CD14-positive monocyte (primary cell): ENCODE data around the gene UBE2J1. TPM values are rescaled to one million over a fixed set of nuclear protein-coding genes. Genes with fewer than 3 reads are reported as not detected.

Source experiments
- DNase-seq, 3 donors: peaks; one replicate each; pipeline ENCODE4 v3.0.0-alpha.2; 2011 to 2022
- H2AFZ ChIP-seq: 2 replicates; pipeline ENCODE4 v1.6.0; 2012; ENCODE audit warnings: mild to moderate bottlenecking, low read depth, low read length, inconsistent platforms; ENCODE audit not compliant: insufficient read depth, poor library complexity, severe bottlenecking
- H3K27ac ChIP-seq, 2 donors: 1 replicate in 1 of 2; 2 replicates in 1 of 2; pipeline ENCODE4 v1.5.1; 2012 to 2013; ENCODE audit warnings: low read length in 2 of 2, control low read depth in 1 of 2, inconsistent platforms in 1 of 2, low read depth in 1 of 2, mild to moderate bottlenecking in 1 of 2
- H3K27me3 ChIP-seq, 2 donors: one replicate each; pipeline versions ENCODE4 v1.6.0 to v1.6.1; 2011 to 2013; ENCODE audit warnings: low read length in 2 of 2; ENCODE audit not compliant: control insufficient read depth in 2 of 2, insufficient read depth in 2 of 2
- H3K36me3 ChIP-seq, 2 donors: replicated peaks in 1 of 2; 1 replicate in 1 of 2; 2 replicates in 1 of 2; pipeline versions ENCODE4 v1.5.1 to v1.6.1; 2012 to 2013; ENCODE audit warnings: low read length in 2 of 2, control low read depth in 1 of 2, inconsistent platforms in 1 of 2, mild to moderate bottlenecking in 1 of 2; ENCODE audit not compliant: insufficient read depth in 2 of 2, control insufficient read depth in 1 of 2
- H3K4me1 ChIP-seq, 2 donors: 1 replicate in 1 of 2; 2 replicates in 1 of 2; pipeline versions ENCODE4 v1.5.1 to v1.6.1; 2012 to 2013; ENCODE audit warnings: low read length in 2 of 2, control low read depth in 1 of 2, inconsistent platforms in 1 of 2, mild to moderate bottlenecking in 1 of 2, moderate library complexity in 1 of 2; ENCODE audit not compliant: insufficient read depth in 2 of 2, control insufficient read depth in 1 of 2
- H3K4me2 ChIP-seq: replicated peaks from 2 replicates; pipeline ENCODE3; 2012; ENCODE audit warnings: low read length, moderate library complexity, mild to moderate bottlenecking; ENCODE audit not compliant: poor library complexity, severe bottlenecking; ENCODE audit errors: extremely low read depth
- H3K4me3 ChIP-seq, 3 experiments: fragments of 200-600 bp in 1 of 3; sonication (generic) in 1 of 3; replicated peaks in 1 of 3; 1 replicate in 2 of 3; 2 replicates in 1 of 3; pipeline ENCODE4 v1.5.1; 2011 to 2013; ENCODE audit warnings: low read length in 3 of 3, mild to moderate bottlenecking in 3 of 3, control low read depth in 2 of 3, low read depth in 2 of 3, inconsistent platforms in 1 of 3, moderate library complexity in 1 of 3
- H3K79me2 ChIP-seq: 2 replicates; pipeline ENCODE4 v1.6.0; 2012; ENCODE audit warnings: mild to moderate bottlenecking, control low read depth, inconsistent platforms, low read length, moderate library complexity; ENCODE audit not compliant: insufficient read depth
- H3K9ac ChIP-seq: 2 replicates; pipeline ENCODE4 v1.6.0; 2017; ENCODE audit warnings: low read length, mild to moderate bottlenecking; ENCODE audit not compliant: insufficient read depth, poor library complexity, severe bottlenecking
- H3K9me3 ChIP-seq, 2 donors: replicated peaks in 1 of 2; 1 replicate in 1 of 2; 2 replicates in 1 of 2; pipeline versions ENCODE4 v1.5.1 to v1.6.1; 2012 to 2013; ENCODE audit warnings: low read length in 2 of 2, control low read depth in 1 of 2; ENCODE audit not compliant: control insufficient read depth in 1 of 2, insufficient read depth in 1 of 2
- H4K20me1 ChIP-seq: 2 replicates; pipeline ENCODE4 v1.6.0; 2012; ENCODE audit warnings: mild to moderate bottlenecking, low read length, control low read depth, moderate library complexity; ENCODE audit not compliant: insufficient read depth
- H3K27ac Mint-ChIP-seq, 7 donors: one replicate each; pipeline ENCODE4 v1.8.0; 2020; ENCODE audit warnings: mild to moderate bottlenecking in 7 of 7, mixed read lengths in 7 of 7, moderate library complexity in 6 of 7, inconsistent platforms in 2 of 7
- H3K27me3 Mint-ChIP-seq, 3 donors: one replicate each; pipeline ENCODE4 v1.8.0; 2021 to 2022; ENCODE audit warnings: low read depth in 3 of 3, mild to moderate bottlenecking in 3 of 3, mixed read lengths in 3 of 3, moderate library complexity in 3 of 3, inconsistent platforms in 1 of 3
- H3K36me3 Mint-ChIP-seq, 2 donors: one replicate each; pipeline ENCODE4 v1.8.0; 2020; ENCODE audit warnings: mixed read lengths in 2 of 2, inconsistent platforms in 1 of 2, mild to moderate bottlenecking in 1 of 2
- H3K4me1 Mint-ChIP-seq: one replicate; pipeline ENCODE4 v1.8.0; 2020; ENCODE audit warnings: mild to moderate bottlenecking, mixed read lengths
- H3K4me3 Mint-ChIP-seq, 2 donors: one replicate each; pipeline ENCODE4 v1.8.0; 2020; ENCODE audit warnings: mild to moderate bottlenecking in 2 of 2, mixed read lengths in 2 of 2, moderate library complexity in 1 of 2
- H3K9me3 Mint-ChIP-seq, 7 donors: one replicate each; pipeline ENCODE4 v1.8.0; 2020 to 2022; ENCODE audit warnings: mixed read lengths in 7 of 7, mild to moderate bottlenecking in 6 of 7, moderate library complexity in 6 of 7, inconsistent platforms in 2 of 7
- WGBS: methylation state at CpG from one replicate; pipeline ENCODE4 v1.1.5; 2013; ENCODE audit warnings: missing lambda C conversion rate; ENCODE audit not compliant: insufficient coverage; 5-methylcytosine and 5-hydroxymethylcytosine counted together
- intact Hi-C, 2 donors: fragments of 100-400 bp; cut with micrococcal nuclease; formaldehyde crosslinking; loops; one replicate each; pipeline versions ENCODE4 v1.15.0 to v1.15.1; 2023
- polyA plus RNA-seq, 3 donors: library from polyadenylated mRNA; depleted of rRNA in 1 of 3; unstranded in 2 of 3; stranded (reverse) in 1 of 3; fragments of 300-500 nt in 2 of 3; fragments of >200 nt in 1 of 3; fragmentation: Illumina TruSeq in 2 of 3; gene quantifications; 1 replicate in 2 of 3; 2 replicates in 1 of 3; pipeline ENCODE4 v1.2.3, GENCODE V29; 2012 to 2021
- TF ChIP-seq, protein P1 (sequence below): fragments of 200-600 bp; IDR thresholded peaks from one replicate; pipeline ENCODE4 v1.8.0; 2022; ENCODE audit warnings: antibody characterized with exemption, mild to moderate bottlenecking

Gene UBE2J1
- polyA plus RNA-seq, 3 donors, result 44.8 to 80.5 (median 66.1) TPM

DNA sequence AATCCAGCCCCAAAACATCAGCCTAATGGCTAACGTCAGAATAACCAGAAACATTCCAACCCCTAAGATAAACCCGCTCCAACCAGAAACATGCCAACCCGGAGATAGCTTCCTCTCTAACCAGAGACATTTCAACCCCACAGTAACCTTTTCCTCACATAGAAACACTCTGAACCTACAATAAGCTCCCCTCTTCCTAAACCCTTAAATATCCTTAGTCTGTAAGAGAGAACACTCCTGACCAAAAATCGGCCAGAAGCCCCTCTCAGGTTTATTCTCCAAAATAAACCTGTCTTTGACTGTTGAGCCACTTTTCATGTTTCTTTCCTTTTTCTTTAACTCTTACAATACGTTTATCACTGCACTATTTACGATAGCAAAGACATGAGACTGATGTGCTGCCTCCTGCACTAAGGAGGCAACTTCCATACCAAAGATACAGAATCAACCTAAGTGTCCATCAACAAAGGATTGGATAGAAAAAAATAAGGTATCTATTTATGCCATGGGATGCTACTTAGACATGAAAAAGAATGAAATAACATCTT lies 32.4 kb downstream of the UBE2J1 start:
- no peak overlapping the region for H3K9ac ChIP-seq
- peaks cover 38 to 42% of the 10 kb centered on the region in 2 donors for H3K4me1 ChIP-seq
- no peak for DNase-seq
- peaks cover 51% of the 10 kb centered on the region for H3K4me1 Mint-ChIP-seq
- H3K4me3 Mint-ChIP-seq, result no peak overlapping the region
- no peaks in the 10 kb centered on the region for H3K9me3 ChIP-seq
- H3K27ac Mint-ChIP-seq, result no peak overlapping the region
- peaks cover 33 to 37% of the 10 kb centered on the region in 2 donors for H3K36me3 Mint-ChIP-seq
- intact Hi-C loops, result no loop called here
- peaks cover 0 to 1% (median 0%) of the 10 kb centered on the region in 7 donors for H3K9me3 Mint-ChIP-seq
- H3K27me3 Mint-ChIP-seq, result no peaks in the 10 kb centered on the region
- no peak overlapping the region for H3K4me2 ChIP-seq
- TF ChIP-seq, protein P1, sequence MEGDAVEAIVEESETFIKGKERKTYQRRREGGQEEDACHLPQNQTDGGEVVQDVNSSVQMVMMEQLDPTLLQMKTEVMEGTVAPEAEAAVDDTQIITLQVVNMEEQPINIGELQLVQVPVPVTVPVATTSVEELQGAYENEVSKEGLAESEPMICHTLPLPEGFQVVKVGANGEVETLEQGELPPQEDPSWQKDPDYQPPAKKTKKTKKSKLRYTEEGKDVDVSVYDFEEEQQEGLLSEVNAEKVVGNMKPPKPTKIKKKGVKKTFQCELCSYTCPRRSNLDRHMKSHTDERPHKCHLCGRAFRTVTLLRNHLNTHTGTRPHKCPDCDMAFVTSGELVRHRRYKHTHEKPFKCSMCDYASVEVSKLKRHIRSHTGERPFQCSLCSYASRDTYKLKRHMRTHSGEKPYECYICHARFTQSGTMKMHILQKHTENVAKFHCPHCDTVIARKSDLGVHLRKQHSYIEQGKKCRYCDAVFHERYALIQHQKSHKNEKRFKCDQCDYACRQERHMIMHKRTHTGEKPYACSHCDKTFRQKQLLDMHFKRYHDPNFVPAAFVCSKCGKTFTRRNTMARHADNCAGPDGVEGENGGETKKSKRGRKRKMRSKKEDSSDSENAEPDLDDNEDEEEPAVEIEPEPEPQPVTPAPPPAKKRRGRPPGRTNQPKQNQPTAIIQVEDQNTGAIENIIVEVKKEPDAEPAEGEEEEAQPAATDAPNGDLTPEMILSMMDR, result no peak
- H2AFZ ChIP-seq, result no peak overlapping the region
- peaks cover 0 to 5% of the 10 kb centered on the region in 2 donors for H3K36me3 ChIP-seq
- no peak overlapping the region for H3K27ac ChIP-seq
- peaks cover 25% of the 10 kb centered on the region for H4K20me1 ChIP-seq
- H3K27me3 ChIP-seq, result no peaks in the 10 kb centered on the region
- no peak overlapping the region for H3K4me3 ChIP-seq
- peaks cover 4% of the 10 kb centered on the region for H3K79me2 ChIP-seq
- WGBS, result 95% methylated on average over 4 of the region's 6 CpGs

GRCh38 chr6:89317067-89317466 lies 35.5 kb downstream of the UBE2J1 start:
- TF ChIP-seq, protein P1, result no peak
- intact Hi-C loops, result no loop called here
- Mint-ChIP-seq H3K9me3 (peaks cover 0 to 1% (median 0%) of the 10 kb centered on the region in 7 donors), H3K4me1 (peaks cover 38% of the 10 kb centered on the region), H3K4me3 (no peak overlapping the region), H3K36me3 (peaks cover 39 to 44% of the 10 kb centered on the region in 2 donors), H3K27me3 (no peaks in the 10 kb centered on the region), H3K27ac (no peak overlapping the region)
- Histone ChIP-seq H3K79me2 (peaks cover 4% of the 10 kb centered on the region), H3K4me2 (no peak overlapping the region), H3K27ac (no peak overlapping the region), H3K4me3 (no peak overlapping the region), H3K9me3 (no peaks in the 10 kb centered on the region), H3K27me3 (no peaks in the 10 kb centered on the region), H3K4me1 (peaks cover 22 to 27% of the 10 kb centered on the region in 2 donors), H3K9ac (no peak overlapping the region), H4K20me1 (peaks cover 19% of the 10 kb centered on the region), H2AFZ (no peak overlapping the region), H3K36me3 (peaks cover 0 to 12% of the 10 kb centered on the region in 2 donors)
- DNase-seq, result no peak
